HT1080 (cell line): ENCODE results near the gene ADCK1. TPM values are rescaled to one million over a fixed set of nuclear protein-coding genes. Genes with fewer than 3 reads are reported as not detected.
"Not testable (repeated sequence)": the region's sequence is repeated elsewhere in the genome, so short reads cannot be mapped to it uniquely, and the experiment has no call there.

ENCODE experiments used
- DNase-seq: peaks from one replicate; pipeline ENCODE4 v3.0.0-alpha.2; 2015; ENCODE audit warnings: low read depth
- total RNA-seq: library from RNA; depleted of rRNA; stranded (reverse); fragments of >200 nt; shearing (Covaris generic); gene quantifications from 2 replicates; pipeline ENCODE4 v1.2.3, GENCODE V29; 2014

Gene ADCK1
- total RNA-seq, 1 experiment from 2014 or later: 3.6 TPM

DNA sequence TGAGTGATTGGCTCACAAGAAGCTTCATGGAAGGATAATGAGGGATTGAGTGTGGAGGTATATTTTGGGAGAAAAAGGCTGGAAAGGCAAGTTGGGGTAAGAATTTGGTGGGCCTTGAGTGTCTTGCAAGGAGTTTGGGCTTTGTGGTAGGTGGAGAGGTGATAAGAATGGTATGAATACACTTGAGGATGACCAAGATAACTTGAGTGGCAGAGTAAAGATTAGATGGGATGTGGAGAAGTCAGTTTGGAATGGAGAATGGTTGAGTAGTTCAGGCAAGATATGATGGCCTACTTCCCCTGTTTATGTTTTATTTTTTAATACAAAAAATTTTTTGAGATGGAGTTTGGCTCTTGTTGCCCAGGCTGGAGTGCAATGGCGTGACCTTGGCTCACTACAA lies 9.1 kb downstream of the ADCK1 start:
- no peak for DNase-seq

DNA sequence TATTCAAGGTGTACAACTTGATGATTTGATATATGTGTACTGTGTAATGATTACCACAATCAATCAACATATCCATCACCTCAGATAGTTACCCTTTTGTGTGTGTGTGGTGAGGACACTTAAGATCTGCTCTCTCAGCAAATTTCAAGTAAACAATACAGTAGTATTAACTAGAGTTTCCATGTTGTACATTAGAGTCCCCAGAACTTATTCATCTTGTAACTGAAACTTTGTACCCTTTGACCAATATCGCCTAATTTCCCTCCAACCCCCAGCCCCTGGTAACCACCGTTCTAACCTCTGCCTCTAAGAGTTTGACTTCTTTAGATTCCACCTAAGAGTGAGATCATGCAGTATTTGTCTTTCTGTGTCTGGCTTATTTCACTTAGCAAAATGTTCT lies 12.1 kb downstream of the ADCK1 start:
- DNase-seq: no peak

DNA sequence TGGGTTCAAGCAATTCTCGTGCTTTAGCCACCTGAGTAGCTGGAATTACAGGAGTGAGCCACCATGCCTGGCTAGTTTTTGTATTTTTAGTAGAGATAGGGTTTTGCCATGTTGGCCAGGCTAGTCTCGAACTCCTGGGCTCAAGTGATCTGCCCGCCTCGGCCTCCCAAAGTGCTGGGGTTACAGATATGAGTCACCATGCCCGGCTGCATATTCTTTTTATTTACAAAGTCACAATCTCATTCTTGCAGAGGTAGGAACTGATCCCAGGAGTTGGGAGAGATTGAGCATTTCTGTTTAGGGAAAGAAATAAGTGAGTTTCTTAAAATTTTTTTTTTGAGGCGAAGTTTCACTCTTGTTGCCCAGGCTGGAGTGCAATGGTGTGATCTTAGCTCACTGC lies 12.8 kb downstream of the ADCK1 start:
- DNase-seq: not testable (repeated sequence)

DNA sequence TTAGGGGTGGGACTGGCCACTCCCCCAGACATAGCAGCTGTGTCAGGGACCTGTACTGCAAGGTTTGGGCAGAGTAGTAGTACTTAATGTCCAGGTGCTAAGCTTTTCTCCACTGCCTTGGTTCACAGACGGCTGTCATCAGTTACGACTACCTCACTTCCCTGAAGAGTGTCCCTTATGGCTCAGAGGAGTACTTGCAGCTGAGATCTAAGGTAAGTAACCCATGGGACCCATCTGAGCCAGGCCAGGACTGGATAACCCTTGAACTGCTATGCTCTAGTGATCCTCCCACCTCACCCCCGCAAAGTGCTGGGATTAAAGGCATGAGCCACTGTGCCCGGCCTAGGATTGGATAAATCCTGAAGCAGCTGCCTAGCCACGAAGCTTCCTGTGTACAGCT lies 22.4 kb downstream of the ADCK1 start:
- no peak for DNase-seq

GRCh38 chr14:77822741-77823140 lies 22.8 kb downstream of the ADCK1 start:
- no peak for DNase-seq

DNA sequence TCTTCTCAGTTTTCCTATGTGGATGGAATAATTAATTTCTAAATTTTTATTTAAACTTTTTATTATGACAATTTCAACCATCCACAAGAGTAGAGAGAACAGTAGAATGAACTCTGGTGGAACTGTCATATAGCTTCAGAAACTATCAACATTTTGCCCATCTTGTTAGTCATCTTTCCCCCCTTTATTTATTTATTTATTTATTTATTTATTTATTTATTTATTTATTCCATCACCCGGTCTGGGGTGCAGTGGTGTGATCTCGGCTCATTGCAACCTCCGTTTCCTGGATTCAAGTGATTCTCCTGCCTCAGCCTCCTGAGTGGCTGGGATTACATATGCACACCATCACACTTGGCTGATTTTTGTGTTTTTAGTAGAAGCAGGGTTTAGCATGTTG lies 23.5 kb downstream of the ADCK1 start:
- no peak for DNase-seq

- DNase-seq: no peak
These were observed 26.1 kb downstream of the ADCK1 start for GRCh38 chr14:77825895-77826519.

DNA sequence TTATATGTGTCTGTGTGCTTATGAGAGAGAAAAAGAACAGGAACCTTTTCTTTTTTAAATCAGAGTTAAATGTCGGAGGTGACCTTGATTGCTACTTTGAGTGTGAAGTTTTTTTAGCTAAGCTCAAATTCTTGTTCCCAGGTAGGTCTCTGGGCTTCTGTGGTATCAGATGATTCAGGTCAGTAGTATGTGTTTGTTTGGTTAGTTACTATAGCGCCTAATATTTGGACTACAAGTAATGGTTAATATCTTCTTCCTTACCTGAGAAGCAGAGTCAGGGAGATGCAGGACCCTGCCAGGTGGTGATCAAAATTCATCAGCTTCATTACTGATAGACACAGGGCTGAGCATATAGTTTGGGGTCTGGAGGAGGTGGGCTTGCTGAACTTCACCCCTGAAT lies 30.8 kb downstream of the ADCK1 start:
- DNase-seq: no peak

DNA sequence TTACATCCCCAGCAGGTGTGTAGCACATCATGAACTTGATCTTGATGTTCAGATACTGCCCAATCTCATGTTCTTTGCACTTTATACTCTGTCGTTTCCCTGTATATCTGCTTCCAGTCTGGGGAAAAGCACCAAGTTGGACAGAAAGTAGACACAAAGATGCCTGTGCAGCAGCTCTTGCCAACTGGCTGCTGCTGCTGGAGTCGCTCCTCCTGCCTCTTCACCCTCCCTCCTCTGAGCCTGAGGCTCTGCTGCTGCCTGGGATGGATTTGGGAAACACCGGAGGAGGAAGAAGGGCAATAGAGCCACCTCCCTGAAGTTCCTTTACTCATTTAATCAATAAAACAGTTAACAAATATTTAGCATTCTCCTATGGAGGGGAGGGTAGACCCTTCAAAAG lies 32.4 kb downstream of the ADCK1 start:
- no peak for DNase-seq

DNA sequence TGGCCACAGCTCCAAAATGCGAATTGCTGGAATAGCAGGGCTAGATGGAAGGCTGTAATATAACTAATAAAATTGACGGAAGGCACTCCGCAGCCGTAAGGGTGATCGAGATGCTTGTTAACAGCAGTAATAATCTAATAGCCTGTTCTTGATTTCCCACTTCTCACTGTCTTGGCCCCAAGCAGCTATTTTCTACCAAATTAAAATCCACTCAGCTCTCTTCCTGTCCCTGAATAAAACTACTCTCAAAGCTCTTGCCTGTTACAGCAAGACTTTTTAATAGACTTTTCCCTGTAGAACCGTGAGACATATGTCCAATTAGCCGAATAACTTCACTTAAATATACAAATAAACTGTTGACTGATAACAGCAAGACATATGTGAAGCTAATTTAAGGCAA lies 38.0 kb downstream of the ADCK1 start:
- DNase-seq: no peak

- DNase-seq: no peak
These were observed 39.1 kb downstream of the ADCK1 start for GRCh38 chr14:77838831-77839511.

- DNase-seq: no peak
These were observed 43.3 kb downstream of the ADCK1 start for GRCh38 chr14:77843195-77843594.

- DNase-seq: no peak
These were observed 43.7 kb downstream of the ADCK1 start for GRCh38 chr14:77843651-77844050.

DNA sequence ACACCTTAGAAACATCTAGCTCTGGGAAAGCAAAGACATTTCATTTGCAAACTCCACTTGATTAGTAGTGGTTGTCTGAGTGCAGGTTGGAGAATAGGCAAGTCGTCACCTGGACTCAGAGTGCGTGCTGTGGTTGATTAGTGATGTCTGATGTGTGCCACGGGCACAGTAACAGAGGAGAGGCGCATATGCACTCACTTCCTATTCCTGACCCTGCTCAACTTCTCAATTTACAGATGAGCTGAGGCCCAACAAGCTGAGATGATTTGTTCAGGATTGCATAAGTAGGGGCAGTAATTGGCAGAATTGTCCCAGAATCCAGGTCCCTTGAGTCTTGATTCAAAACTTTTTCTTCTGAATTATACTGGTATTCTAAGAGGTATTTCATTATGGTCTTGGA lies 44.9 kb downstream of the ADCK1 start:
- DNase-seq: no peak

DNA sequence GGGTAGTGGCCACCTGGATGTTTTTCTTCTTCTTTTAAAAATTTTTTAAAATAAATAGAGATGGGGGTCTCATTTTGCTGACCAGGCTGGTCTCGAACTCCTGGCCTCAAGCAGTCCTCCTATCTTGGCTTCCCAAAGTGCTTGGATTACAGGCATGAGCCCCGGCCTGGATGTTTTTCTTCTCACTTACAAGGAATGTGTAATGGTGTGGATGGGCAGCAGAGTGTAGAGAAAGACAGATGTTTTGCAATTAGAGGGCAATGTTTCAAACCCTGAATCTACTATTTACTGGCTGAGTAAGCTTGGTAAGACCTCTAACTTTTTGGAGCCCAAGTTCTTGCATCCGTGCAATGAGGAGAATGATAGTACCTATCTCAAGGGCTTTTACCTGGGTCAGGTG lies 48.1 kb downstream of the ADCK1 start:
- DNase-seq: no peak

DNA sequence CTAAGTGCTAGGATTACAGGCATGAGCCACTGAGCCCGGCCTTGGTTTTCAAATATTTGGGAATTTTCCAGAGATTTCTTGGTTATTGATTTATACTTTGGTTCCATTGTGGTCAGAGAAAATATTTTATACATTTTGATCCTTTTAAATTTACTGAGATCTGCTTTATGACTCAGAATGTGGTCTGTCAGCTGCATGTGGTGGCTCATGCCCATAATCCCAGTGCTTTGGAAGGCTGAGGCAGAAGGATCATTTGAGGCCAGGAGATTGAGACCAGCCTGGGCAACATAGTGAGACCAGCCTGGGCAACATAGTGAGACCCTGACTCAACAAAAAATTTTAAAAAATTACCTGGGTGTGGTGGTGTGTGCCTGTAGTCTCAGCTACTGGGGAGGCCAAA lies 49.8 kb downstream of the ADCK1 start:
- DNase-seq: peak; percentile 65

GRCh38 chr14:77853919-77854318 lies 54.0 kb downstream of the ADCK1 start:
- DNase-seq: no peak

GRCh38 chr14:77856941-77857340 lies 57.0 kb downstream of the ADCK1 start:
- DNase-seq: no peak

DNA sequence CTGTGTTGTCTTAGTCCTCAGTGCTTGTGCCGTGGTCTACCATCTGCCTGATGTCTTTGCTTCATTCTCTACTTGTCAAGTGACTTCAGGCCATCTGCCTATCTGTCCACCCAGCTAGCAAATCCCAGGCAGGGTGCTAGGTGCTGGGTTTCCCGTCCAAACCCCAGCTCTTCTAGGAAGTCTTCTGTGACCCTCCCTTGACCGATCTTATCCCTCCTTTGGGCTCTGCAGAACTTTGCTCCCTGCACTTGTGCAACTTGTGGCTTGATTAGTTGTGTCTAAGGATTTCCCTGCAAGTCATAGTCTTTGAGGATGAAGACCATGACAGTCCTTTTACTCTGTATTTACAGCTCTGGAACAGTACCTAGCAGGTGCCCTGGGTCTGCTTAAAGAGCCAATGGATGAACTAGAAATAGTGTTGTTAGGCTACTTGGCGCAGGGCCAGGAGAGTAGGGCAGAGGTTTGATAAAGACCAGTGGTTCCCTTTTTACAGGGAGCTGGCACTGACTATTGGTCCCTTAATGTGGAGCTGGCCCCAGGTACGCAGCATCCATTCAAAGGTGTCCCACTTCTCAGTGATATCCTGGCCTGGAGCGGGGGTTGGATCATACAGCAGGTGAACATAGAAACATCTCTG lies 60.1 kb downstream of the ADCK1 start:
- DNase-seq: no peak

GRCh38 chr14:77861201-77861600 lies 61.3 kb downstream of the ADCK1 start:
- no peak for DNase-seq

GRCh38 chr14:77862154-77862786 lies 62.4 kb downstream of the ADCK1 start:
- DNase-seq: peak; percentile 45

GRCh38 chr14:77864085-77864484 lies 64.2 kb downstream of the ADCK1 start:
- DNase-seq: no peak
